Subcutaneous adipose tissue (tissue), 4 donors: ENCODE measurements around the gene NEK6. TPM values are rescaled to one million over a fixed set of nuclear protein-coding genes. Genes with fewer than 3 reads are reported as not detected.

ENCODE experiments used
- total RNA-seq, 4 donors: library from RNA; depleted of rRNA; stranded (reverse); fragments of >200 nt; gene quantifications; one replicate each; pipeline ENCODE4 v1.1.0, GENCODE V29; 2016
- TF ChIP-seq, protein P1 (sequence below): fragments of 450-650 bp; IDR thresholded peaks from one replicate; pipeline ENCODE4 v1.5.1; 2016; ENCODE audit warnings: low read depth, mild to moderate bottlenecking, control low read depth, antibody characterized with exemption, moderate library complexity

Gene NEK6
- total RNA-seq, 4 donors from 2014 or later = 18.5 to 38.2 (median 27.0) TPM

DNA sequence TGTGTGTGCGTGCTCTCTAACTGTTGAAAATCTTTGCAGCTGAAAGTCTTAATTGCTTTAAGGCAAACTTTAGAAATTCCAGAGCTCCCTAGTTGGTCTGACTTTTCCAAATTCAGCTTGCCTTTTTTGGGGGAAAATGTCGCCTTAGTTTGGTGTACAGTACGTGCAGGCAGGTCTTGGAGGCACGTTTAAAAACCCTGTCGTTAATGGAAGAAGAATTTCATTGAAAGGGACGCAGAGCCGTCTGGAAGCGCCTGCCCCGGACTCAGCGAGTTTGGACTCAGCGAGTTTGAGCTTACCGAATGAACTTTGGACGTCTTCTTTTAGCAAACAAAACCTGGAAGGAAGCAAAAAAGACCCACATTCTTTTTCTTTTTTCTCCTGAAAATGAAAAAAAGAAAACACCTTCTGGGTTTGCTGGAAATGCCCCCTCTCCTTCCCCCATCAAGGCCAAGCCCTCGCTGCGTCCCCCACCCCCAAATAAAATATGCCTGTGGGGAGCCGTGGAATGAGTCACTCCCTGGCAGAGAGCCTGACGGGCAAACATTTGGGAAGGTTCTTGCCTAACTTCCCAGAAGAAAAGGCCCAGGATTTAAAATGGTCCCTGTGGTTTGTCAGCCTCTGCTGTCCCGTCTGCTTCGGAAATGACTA, 1.5 kb downstream of the NEK6 start:
- TF ChIP-seq, protein P1, sequence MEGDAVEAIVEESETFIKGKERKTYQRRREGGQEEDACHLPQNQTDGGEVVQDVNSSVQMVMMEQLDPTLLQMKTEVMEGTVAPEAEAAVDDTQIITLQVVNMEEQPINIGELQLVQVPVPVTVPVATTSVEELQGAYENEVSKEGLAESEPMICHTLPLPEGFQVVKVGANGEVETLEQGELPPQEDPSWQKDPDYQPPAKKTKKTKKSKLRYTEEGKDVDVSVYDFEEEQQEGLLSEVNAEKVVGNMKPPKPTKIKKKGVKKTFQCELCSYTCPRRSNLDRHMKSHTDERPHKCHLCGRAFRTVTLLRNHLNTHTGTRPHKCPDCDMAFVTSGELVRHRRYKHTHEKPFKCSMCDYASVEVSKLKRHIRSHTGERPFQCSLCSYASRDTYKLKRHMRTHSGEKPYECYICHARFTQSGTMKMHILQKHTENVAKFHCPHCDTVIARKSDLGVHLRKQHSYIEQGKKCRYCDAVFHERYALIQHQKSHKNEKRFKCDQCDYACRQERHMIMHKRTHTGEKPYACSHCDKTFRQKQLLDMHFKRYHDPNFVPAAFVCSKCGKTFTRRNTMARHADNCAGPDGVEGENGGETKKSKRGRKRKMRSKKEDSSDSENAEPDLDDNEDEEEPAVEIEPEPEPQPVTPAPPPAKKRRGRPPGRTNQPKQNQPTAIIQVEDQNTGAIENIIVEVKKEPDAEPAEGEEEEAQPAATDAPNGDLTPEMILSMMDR = no peak

DNA sequence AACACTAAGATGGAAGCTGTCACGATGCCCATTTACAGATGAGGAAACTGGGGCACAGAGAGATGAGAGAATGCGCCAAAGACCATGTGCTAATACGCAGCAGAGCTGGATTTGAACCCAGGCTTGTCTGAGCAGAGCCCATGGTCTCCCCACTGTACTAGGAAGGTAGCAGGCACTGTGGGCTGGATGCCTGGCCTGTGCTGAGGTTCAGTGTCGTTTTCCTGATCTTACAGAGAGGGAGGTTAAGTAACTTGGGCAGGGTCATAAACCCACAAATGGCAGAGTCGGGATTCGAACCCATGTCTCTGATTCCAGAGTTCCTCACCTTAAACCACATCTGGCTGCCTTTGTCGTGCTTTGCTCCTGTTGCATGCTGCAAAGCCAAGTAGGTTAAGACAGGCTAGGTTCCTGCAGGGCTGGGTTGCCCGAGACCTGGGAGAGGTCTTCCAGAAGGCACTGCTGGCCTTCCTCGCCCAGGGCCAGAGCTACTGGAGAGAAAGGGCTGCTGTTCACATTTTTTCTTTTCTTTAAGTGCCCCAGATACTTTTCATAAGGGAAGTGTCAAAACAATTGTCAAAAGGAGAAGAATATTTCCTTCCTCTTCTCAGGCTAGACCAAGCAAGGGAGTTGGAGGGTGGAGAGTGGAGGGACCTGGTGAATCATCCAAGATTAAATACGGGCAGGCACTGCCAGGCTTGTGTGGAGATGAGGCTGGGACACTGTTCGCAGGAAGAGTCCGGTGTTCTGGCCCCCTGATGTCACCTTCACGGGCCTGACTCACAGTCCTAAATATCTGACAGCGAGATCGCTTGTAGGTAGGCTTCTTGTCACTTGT, 3.2 kb downstream of the NEK6 start:
- TF ChIP-seq, protein P1 = no peak

- TF ChIP-seq, protein P1 = no peak
These were observed 4.2 kb downstream of the NEK6 start for GRCh38 chr9:124261736-124262648.

DNA sequence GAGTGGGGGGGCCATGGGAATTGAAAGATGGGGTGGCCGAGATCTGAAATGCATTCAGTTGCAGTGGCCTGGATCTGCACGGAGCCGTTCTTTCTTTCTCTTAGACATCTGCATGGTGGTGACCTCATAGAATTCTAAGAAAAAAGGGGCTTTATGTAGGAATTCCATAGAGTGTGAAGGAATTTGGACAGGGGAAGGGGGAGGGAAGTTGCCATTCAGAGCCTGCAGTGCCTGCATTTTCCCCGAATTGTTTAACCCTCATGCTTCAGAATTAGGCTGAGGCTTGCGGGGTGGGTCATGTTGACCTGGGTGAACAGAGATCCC, 4.9 kb downstream of the NEK6 start:
- TF ChIP-seq, protein P1 = no peak

GRCh38 chr9:124263213-124263612, 5.5 kb downstream of the NEK6 start:
- TF ChIP-seq, protein P1 = no peak

DNA sequence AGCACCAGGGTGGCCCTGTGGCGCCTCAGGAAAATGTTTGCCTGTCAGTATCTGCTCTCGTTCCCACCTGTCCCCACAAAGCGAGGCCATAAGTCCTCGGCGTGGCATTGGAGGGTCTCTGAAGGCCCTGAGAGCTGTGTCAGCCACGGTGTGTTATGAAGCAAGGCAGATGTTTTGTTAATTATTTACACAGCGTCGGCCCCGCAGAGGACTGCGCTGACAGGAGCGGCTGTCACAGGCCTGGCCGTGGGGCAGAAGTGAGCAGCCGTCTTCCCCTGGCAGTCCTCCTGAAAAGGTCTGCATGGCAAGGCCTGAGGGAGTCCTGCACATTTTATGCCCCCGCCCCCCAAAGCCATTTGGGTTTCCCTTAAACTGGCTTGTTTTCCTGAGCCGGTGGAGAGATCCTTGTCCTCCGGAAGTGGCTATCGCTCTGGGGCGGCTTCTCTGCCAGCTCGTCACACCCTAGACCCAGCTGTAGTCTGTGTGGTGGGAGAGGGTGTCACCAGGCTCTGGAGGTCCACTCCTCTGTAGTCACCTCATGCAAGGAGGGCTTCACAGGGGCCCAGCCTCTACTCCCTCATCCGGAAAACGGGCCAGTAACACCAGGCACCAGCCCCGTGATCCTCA, 6.2 kb downstream of the NEK6 start:
- TF ChIP-seq, protein P1 = no peak
